Loucy (cell line): Measurements from ENCODE around the gene HOXA11.
A peak's percentile ranks its signal among the peaks of the same experiment; 100 is the strongest.

ENCODE experiments used
- H2AFZ ChIP-seq: fragments of 200-600 bp; sonication (generic); 2 replicates; pipeline ENCODE4 v1.6.0; 2016; ENCODE audit warnings: antibody characterized with exemption, mild to moderate bottlenecking, low read length, moderate library complexity
- H3F3A ChIP-seq: fragments of 200-600 bp; 2 replicates; pipeline ENCODE4 v1.6.0; 2016; ENCODE audit warnings: antibody characterized with exemption, low read depth, mild to moderate bottlenecking
- H3K27me3 ChIP-seq: fragments of 200-600 bp; sonication (generic); 2 replicates; pipeline ENCODE4 v1.6.1; 2014; ENCODE audit warnings: low read length, mild to moderate bottlenecking; ENCODE audit not compliant: insufficient read depth, poor library complexity, severe bottlenecking
- H3K36me3 ChIP-seq: fragments of 200-600 bp; sonication (generic); 2 replicates; pipeline ENCODE4 v1.6.1; 2016; ENCODE audit warnings: low read length; ENCODE audit not compliant: insufficient read depth
- H3K4me1 ChIP-seq: fragments of 200-600 bp; sonication (generic); 2 replicates; pipeline ENCODE4 v1.5.1; 2014; ENCODE audit warnings: low read length, mild to moderate bottlenecking; ENCODE audit not compliant: insufficient read depth, poor library complexity, severe bottlenecking
- H3K4me2 ChIP-seq: fragments of 200-600 bp; sonication (generic); 2 replicates; pipeline ENCODE4 v1.6.0; 2014; ENCODE audit warnings: antibody characterized with exemption, low read length, low read depth, mild to moderate bottlenecking; ENCODE audit not compliant: poor library complexity, severe bottlenecking
- H3K4me3 ChIP-seq: fragments of 200-600 bp; sonication (generic); 2 replicates; pipeline ENCODE4 v1.5.1; 2014; ENCODE audit warnings: low read length, mild to moderate bottlenecking, mixed read lengths; ENCODE audit not compliant: poor library complexity, severe bottlenecking
- H3K79me2 ChIP-seq: fragments of 200-600 bp; sonication (generic); 2 replicates; pipeline ENCODE4 v1.6.1; 2014; ENCODE audit warnings: low read length; ENCODE audit not compliant: insufficient read depth
- H3K9ac ChIP-seq: fragments of 200-600 bp; sonication (generic); 2 replicates; pipeline ENCODE4 v1.6.0; 2014; ENCODE audit warnings: mild to moderate bottlenecking, low read depth, low read length, moderate library complexity; ENCODE audit not compliant: poor library complexity, severe bottlenecking
- H3K9me2 ChIP-seq: fragments of 200-600 bp; sonication (generic); replicated peaks from 2 replicates; pipeline ENCODE4 v1.6.1; 2016; ENCODE audit warnings: low read depth, low read length, mixed read lengths
- H3K9me3 ChIP-seq: fragments of 200-600 bp; sonication (generic); 2 replicates; pipeline ENCODE4 v1.6.1; 2014; ENCODE audit warnings: mild to moderate bottlenecking, antibody characterized with exemption, low read length, low read depth; ENCODE audit not compliant: insufficient read depth
- H4K20me1 ChIP-seq: fragments of 200-600 bp; sonication (generic); 2 replicates; pipeline ENCODE4 v1.6.0; 2014; ENCODE audit warnings: antibody characterized with exemption, low read length, mild to moderate bottlenecking; ENCODE audit not compliant: insufficient read depth, poor library complexity, severe bottlenecking
- EZH2phosphoT487 ChIP-seq: fragments of 200-600 bp; IDR thresholded peaks from 2 replicates; pipeline ENCODE4 v1.6.1; 2018; ENCODE audit warnings: antibody characterized with exemption, mild to moderate bottlenecking, moderate library complexity, borderline replicate concordance
- TF ChIP-seq, protein P1 (sequence below): fragments of 200-600 bp; sonication (generic); conservative IDR thresholded peaks from 2 replicates; pipeline ENCODE4 v1.5.1; 2014; ENCODE audit warnings: mild to moderate bottlenecking, antibody characterized with exemption, low read length

HOXA11 gene

DNA sequence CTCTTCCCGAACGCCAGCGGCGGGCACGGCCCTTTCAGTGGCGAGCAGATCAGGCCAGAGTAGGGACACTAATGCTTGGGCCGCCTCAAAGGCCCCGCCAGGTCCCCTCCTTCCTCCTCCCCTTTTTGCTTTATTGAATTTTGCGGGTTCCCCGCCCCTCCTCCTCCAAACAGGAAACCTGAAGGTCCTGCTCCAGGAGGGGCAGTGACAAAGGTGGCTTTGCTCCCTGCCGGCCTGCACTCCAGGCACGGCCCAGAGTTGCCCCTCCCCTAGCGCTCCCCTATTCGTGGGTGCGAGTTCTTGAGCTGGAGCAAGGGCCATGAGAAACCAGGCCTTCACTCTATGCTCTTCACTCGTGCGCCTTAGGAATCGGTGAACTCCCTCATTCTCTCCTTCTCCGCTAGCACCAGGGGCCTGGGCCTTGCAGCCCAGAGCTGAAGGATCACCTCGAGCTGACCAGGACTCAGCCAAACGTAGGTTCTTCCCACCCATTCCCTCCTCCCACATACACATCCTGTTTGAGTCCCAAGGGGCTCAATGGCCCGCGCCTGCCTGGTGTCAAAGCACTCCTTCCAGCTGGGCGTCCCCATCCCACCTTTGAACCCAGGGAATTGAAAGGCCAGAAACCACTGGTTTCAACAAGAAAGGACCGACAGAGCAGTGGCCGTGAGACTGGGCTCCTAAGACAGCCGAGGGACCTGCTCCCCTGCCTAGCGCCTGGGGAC lies 36.8 kb downstream of the HOXA11 start:
- TF ChIP-seq, protein P1, sequence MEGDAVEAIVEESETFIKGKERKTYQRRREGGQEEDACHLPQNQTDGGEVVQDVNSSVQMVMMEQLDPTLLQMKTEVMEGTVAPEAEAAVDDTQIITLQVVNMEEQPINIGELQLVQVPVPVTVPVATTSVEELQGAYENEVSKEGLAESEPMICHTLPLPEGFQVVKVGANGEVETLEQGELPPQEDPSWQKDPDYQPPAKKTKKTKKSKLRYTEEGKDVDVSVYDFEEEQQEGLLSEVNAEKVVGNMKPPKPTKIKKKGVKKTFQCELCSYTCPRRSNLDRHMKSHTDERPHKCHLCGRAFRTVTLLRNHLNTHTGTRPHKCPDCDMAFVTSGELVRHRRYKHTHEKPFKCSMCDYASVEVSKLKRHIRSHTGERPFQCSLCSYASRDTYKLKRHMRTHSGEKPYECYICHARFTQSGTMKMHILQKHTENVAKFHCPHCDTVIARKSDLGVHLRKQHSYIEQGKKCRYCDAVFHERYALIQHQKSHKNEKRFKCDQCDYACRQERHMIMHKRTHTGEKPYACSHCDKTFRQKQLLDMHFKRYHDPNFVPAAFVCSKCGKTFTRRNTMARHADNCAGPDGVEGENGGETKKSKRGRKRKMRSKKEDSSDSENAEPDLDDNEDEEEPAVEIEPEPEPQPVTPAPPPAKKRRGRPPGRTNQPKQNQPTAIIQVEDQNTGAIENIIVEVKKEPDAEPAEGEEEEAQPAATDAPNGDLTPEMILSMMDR, result no peak
- TF ChIP-seq EZH2phosphoT487, result no peak
- H3K9ac ChIP-seq, result peak overlapping the region; percentile 99
- H3K4me2 ChIP-seq, result peak overlapping the region; percentile 91

DNA sequence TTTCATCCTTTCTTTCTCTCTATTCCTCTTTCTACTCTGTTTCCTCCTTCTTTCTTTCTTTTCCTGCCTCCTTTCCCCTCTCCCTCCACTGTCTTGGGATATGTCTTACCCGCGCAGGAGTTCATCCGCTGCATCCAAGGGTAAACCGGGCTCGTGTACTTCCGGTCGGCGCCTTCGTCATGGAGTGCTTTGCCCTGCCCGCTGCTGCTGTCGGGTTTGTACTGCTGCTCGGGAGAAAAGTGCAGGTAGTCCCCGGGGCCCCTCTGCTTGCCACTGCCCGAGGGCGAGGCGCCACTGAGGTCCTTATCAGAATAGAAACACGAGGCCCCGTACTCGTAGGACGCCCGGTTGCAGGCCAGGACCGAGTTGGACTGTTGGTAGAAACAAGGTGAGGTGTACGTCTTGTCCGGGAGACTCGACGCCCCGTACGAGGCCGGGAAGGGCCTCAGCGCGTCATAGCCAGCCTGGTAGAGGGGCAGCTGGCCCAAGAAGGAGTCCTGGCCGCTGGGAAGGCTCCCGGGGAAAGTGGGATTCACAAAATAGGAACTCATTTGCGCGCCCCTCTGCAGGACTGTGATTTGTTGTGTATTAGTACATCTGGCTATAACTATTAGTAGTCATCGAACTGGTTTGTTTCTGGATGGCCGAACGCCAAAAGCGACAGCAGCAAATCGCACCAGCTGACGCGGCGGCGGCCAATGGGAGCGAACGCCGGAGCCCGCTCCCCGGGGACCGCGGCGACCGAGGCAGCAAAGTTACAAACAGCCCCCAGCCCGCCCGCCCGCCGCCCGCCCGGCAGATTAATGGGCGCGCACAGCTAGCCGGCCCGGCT lies 37.6 kb downstream of the HOXA11 start, which contains the start of gene HOXA6:
Gene HOXA6 (minus strand): TSS at position 576 of the 832 bp plus-strand sequence. CDS start 25 bp downstream, at position 551.
- Histone ChIP-seq H3K9me3 (no peaks in the 10 kb centered on the region), H3K4me2 (peak within 1 kb of the TSS; percentile 91), H3K4me1 (peaks cover 31% of the 10 kb centered on the region), H3F3A (no peaks in the 10 kb centered on the region), H2AFZ (no peak within 1 kb of the TSS), H3K9me2 (no peaks in the 10 kb centered on the region), H3K79me2 (peaks cover 100% of the 10 kb centered on the region), H4K20me1 (peaks cover 97% of the 10 kb centered on the region), H3K27me3 (peaks cover 35% of the 10 kb centered on the region), H3K9ac (peak within 1 kb of the TSS; percentile 99), H3K36me3 (peaks cover 73% of the 10 kb centered on the region), H3K4me3 (peak within 1 kb of the TSS; percentile 94)
- no peak for TF ChIP-seq EZH2phosphoT487

More for the DNA sequence above, 36.8 kb downstream of the HOXA11 start:
- Histone ChIP-seq H2AFZ (no peak overlapping the region), H4K20me1 (peaks cover 89% of the 10 kb centered on the region), H3K27me3 (peaks cover 35% of the 10 kb centered on the region), H3K9me3 (no peaks in the 10 kb centered on the region), H3F3A (no peaks in the 10 kb centered on the region), H3K4me3 (peak overlapping the region; percentile 94), H3K9me2 (no peaks in the 10 kb centered on the region), H3K36me3 (peaks cover 66% of the 10 kb centered on the region), H3K4me1 (peaks cover 32% of the 10 kb centered on the region), H3K79me2 (peaks cover 100% of the 10 kb centered on the region)

DNA sequence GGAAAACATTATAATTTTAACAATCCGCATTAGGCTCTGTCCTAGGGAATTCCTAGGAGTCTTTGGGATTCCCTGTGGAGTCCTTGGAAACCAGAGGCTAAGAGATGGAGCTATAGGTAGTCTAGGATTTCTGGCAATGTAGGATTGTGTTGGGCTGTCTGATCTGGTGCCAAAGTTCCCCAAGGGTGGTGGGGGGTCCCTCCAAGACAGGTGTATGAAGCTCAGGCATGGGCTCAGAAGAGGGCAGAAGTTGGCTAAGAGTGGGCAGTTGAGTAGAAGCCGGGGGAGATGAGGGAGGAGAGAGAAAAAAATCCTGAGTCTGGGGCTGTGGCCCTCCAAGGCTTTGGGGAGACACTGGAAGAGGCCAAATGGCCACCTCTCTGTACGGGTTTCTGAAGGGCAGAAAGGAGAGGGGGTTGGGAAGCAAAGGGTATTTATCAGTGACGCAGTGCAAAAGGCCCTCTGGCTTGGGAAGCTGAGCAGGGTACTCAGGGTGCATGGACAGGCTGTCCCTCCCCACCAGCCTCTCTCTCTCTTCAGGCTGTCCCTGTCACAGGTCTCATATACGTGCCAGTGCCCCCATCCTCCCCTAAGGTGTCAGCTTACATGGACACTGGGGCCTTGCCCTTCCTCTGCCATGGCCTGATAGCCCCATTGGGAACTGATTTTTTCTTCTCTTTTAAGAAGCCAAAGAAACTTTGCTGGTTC lies 38.4 kb downstream of the HOXA11 start:
- H3K4me1 ChIP-seq, result peaks cover 37% of the 10 kb centered on the region
- peaks cover 100% of the 10 kb centered on the region for H3K79me2 ChIP-seq
- H3K9ac ChIP-seq, result peak overlapping the region; percentile 99
- no peaks in the 10 kb centered on the region for H3F3A ChIP-seq
- peaks cover 98% of the 10 kb centered on the region for H4K20me1 ChIP-seq
- H3K27me3 ChIP-seq, result peaks cover 28% of the 10 kb centered on the region
- H3K36me3 ChIP-seq, result peaks cover 81% of the 10 kb centered on the region
- no peak for TF ChIP-seq EZH2phosphoT487
- TF ChIP-seq, protein P1, result no peak
- H2AFZ ChIP-seq, result no peak overlapping the region
- H3K9me3 ChIP-seq, result no peaks in the 10 kb centered on the region
- H3K9me2 ChIP-seq, result no peaks in the 10 kb centered on the region
- H3K4me2 ChIP-seq, result peak overlapping the region; percentile 91
- H3K4me3 ChIP-seq, result peak overlapping the region; percentile 94
